Neural cell (in vitro differentiated cells): Measurements from ENCODE around the gene BANF1. TPM values are rescaled to one million over a fixed set of nuclear protein-coding genes. Genes with fewer than 3 reads are reported as not detected.

ENCODE experiments used
- H2AFZ ChIP-seq: fragments of 200-600, 300-800 bp; sonication (generic), shearing (Covaris generic); 2 replicates; pipeline ENCODE4 v1.6.0; 2014; ENCODE audit warnings: low read depth, mild to moderate bottlenecking, antibody characterized with exemption, low read length, moderate library complexity
- H3F3A ChIP-seq: fragments of 200-600 bp; shearing (Covaris generic); 2 replicates; pipeline ENCODE4 v1.6.1; 2016; ENCODE audit warnings: mild to moderate bottlenecking, moderate library complexity, mixed read lengths, antibody characterized with exemption, low read length; ENCODE audit not compliant: insufficient read depth, poor library complexity, severe bottlenecking
- H3K27ac ChIP-seq: fragments of 200-600, 300-800 bp; sonication (generic), shearing (Covaris generic); 2 replicates; pipeline ENCODE4 v1.5.1; 2014; ENCODE audit warnings: mild to moderate bottlenecking, low read length, moderate library complexity
- H3K27me3 ChIP-seq: fragments of 300-800, 200-600 bp; sonication (generic), shearing (Covaris generic); 2 replicates; pipeline ENCODE4 v1.6.0; 2014; ENCODE audit warnings: mild to moderate bottlenecking, low read depth, low read length, moderate library complexity; ENCODE audit not compliant: insufficient read depth
- H3K36me3 ChIP-seq: fragments of 300-800, 200-600 bp; sonication (generic), shearing (Covaris generic); 2 replicates; pipeline ENCODE4 v1.5.1; 2014; ENCODE audit warnings: mild to moderate bottlenecking, antibody characterized with exemption, low read length, moderate library complexity; ENCODE audit not compliant: insufficient read depth
- H3K4me2 ChIP-seq: fragments of 300-800, 200-600 bp; sonication (generic), shearing (Covaris generic); 2 replicates; pipeline ENCODE4 v1.6.0; 2014; ENCODE audit warnings: mild to moderate bottlenecking, low read length
- H3K4me3 ChIP-seq: fragments of 300-800, 200-600 bp; sonication (generic), shearing (Covaris generic); 2 replicates; pipeline ENCODE4 v1.5.1; 2014; ENCODE audit warnings: mild to moderate bottlenecking, low read length, moderate library complexity
- H3K79me2 ChIP-seq: fragments of 200-600 bp; shearing (Covaris generic); replicated peaks from 2 replicates; pipeline ENCODE4 v1.6.0; 2014; ENCODE audit warnings: mild to moderate bottlenecking, low read length, moderate library complexity; ENCODE audit not compliant: insufficient read depth
- H3K9ac ChIP-seq: fragments of 300-800, 200-600 bp; sonication (generic), shearing (Covaris generic); 2 replicates; pipeline ENCODE4 v1.6.1; 2016; ENCODE audit warnings: mild to moderate bottlenecking, low read length, mixed read lengths
- H3K9me2 ChIP-seq: fragments of 200-600 bp; shearing (Covaris generic); 2 replicates; pipeline ENCODE4 v1.6.1; 2016; ENCODE audit warnings: mild to moderate bottlenecking, low read length, mixed read lengths; ENCODE audit not compliant: insufficient read depth
- H3K9me3 ChIP-seq: fragments of 200-600, 300-800 bp; sonication (generic), shearing (Covaris generic); 2 replicates; pipeline ENCODE4 v1.6.1; 2016; ENCODE audit warnings: mild to moderate bottlenecking, mixed run types, low read length, moderate library complexity, mixed read lengths
- H4K20me1 ChIP-seq: fragments of 200-600 bp; shearing (Covaris generic); 2 replicates; pipeline ENCODE4 v1.6.1; 2016; ENCODE audit warnings: mild to moderate bottlenecking, mixed run types; ENCODE audit not compliant: insufficient read depth
- CTCF ChIP-seq: fragments of 450-650 bp; IDR thresholded peaks from 2 replicates; pipeline ENCODE4 v1.5.1; 2014; ENCODE audit warnings: antibody characterized with exemption, mild to moderate bottlenecking, moderate library complexity; ENCODE audit not compliant: poor library complexity, severe bottlenecking
- EP300 ChIP-seq: fragments of 450-650 bp; conservative IDR thresholded peaks from 2 replicates; pipeline ENCODE4 v1.6.1; 2014; ENCODE audit warnings: antibody characterized with exemption, mild to moderate bottlenecking, moderate library complexity; ENCODE audit not compliant: poor library complexity, severe bottlenecking
- EZH2 ChIP-seq: fragments of 200-600, 300-800 bp; shearing (Covaris generic), sonication (generic); IDR thresholded peaks from 2 replicates; pipeline ENCODE4 v1.6.1; 2014; ENCODE audit warnings: antibody characterized with exemption, low read length, borderline replicate concordance, mild to moderate bottlenecking; ENCODE audit not compliant: insufficient read depth, poor library complexity, severe bottlenecking
- MXI1 ChIP-seq: fragments of 450-650 bp; conservative IDR thresholded peaks from 2 replicates; pipeline ENCODE4 v1.6.1; 2014; ENCODE audit warnings: antibody characterized with exemption, mild to moderate bottlenecking; ENCODE audit not compliant: poor library complexity, severe bottlenecking
- POLR2AphosphoS5 ChIP-seq: IDR thresholded peaks from 2 replicates; pipeline ENCODE4 v1.6.1; 2012
- RAD21 ChIP-seq: fragments of 450-650 bp; conservative IDR thresholded peaks from 2 replicates; pipeline ENCODE4 v1.6.1; 2014; ENCODE audit warnings: antibody characterized with exemption, mild to moderate bottlenecking, moderate library complexity
- REST ChIP-seq: IDR thresholded peaks from 2 replicates; pipeline ENCODE4 v1.6.1; 2012; ENCODE audit warnings: borderline replicate concordance
- SMC3 ChIP-seq: fragments of 450-650 bp; conservative IDR thresholded peaks from 2 replicates; pipeline ENCODE4 v1.6.1; 2014; ENCODE audit warnings: antibody characterized with exemption, mild to moderate bottlenecking, moderate library complexity; ENCODE audit not compliant: poor library complexity
- TAF1 ChIP-seq: IDR thresholded peaks from 2 replicates; pipeline ENCODE4 v1.6.1; 2012; ENCODE audit warnings: low read depth
- polyA plus RNA-seq: library from polyadenylated mRNA; depleted of rRNA; stranded (reverse); fragments of >200 nt; gene quantifications from 2 replicates; pipeline ENCODE4 v1.2.3, GENCODE V29; 2014

Gene BANF1
- polyA plus RNA-seq, 1 donor from 2014 or later, result 60.0 TPM

- Histone ChIP-seq H4K20me1 (no peaks in the 10 kb centered on the region), H3K4me3 (no peak overlapping the region), H3F3A (no peaks in the 10 kb centered on the region), H3K9me2 (no peaks in the 10 kb centered on the region), H3K36me3 (no peaks in the 10 kb centered on the region), H3K4me2 (no peak overlapping the region), H3K27ac (no peak overlapping the region), H3K9me3 (no peaks in the 10 kb centered on the region), H3K79me2 (peaks cover 14% of the 10 kb centered on the region), H3K9ac (no peak overlapping the region), H3K27me3 (no peaks in the 10 kb centered on the region), H2AFZ (no peak overlapping the region)
- no peak for TF ChIP-seq TAF1
- TF ChIP-seq REST, result no peak
- no peak for TF ChIP-seq EZH2
- TF ChIP-seq EP300, result no peak
- no peak for TF ChIP-seq SMC3
- no peak for TF ChIP-seq RAD21
- TF ChIP-seq MXI1, result no peak
- TF ChIP-seq POLR2AphosphoS5, result no peak
- no peak for TF ChIP-seq CTCF
Measured at GRCh38 chr11:65967329-65967934, 34.9 kb upstream of the BANF1 start.

- no peak overlapping the region for H3K27ac ChIP-seq
- no peak overlapping the region for H3K4me2 ChIP-seq
- no peaks in the 10 kb centered on the region for H3K36me3 ChIP-seq
- no peak overlapping the region for H2AFZ ChIP-seq
- no peaks in the 10 kb centered on the region for H4K20me1 ChIP-seq
- H3K79me2 ChIP-seq, result peaks cover 3% of the 10 kb centered on the region
- no peaks in the 10 kb centered on the region for H3K9me3 ChIP-seq
- H3K9me2 ChIP-seq, result no peaks in the 10 kb centered on the region
- H3K27me3 ChIP-seq, result no peaks in the 10 kb centered on the region
- TF ChIP-seq RAD21, result no peak
- no peak for TF ChIP-seq CTCF
- TF ChIP-seq EZH2, result no peak
- no peak for TF ChIP-seq EP300
- TF ChIP-seq POLR2AphosphoS5, result no peak
- no peak for TF ChIP-seq TAF1
- no peak for TF ChIP-seq MXI1
- no peak for TF ChIP-seq REST
- no peak for TF ChIP-seq SMC3
- H3K4me3 ChIP-seq, result no peak overlapping the region
- H3K9ac ChIP-seq, result no peak overlapping the region
- H3F3A ChIP-seq, result no peaks in the 10 kb centered on the region
Measured at GRCh38 chr11:65968600-65969482, 33.5 kb upstream of the BANF1 start.
